Measurements from ENCODE around the gene SELENOM.

GRCh38 chr22:31085928-31086327, 21.4 kb downstream of the SELENOM start:
- TF ChIP-seq CTCF (IDR thresholded peaks at IDR 0.05; ENCODE audit: low read length) (no peak), EZH2 (IDR thresholded peaks at IDR 0.05; ENCODE audit: borderline replicate concordance, low read length) (no peak)
